ENCODE measurements around the gene P2RX7. TPM values are rescaled to one million over a fixed set of nuclear protein-coding genes. Genes with fewer than 3 reads are reported as not detected.
A peak's percentile ranks its signal among the peaks of the same experiment; 100 is the strongest.

Gene P2RX7
- total RNA-seq, 1 experiment from 2014 or later: 0.23 TPM

DNA sequence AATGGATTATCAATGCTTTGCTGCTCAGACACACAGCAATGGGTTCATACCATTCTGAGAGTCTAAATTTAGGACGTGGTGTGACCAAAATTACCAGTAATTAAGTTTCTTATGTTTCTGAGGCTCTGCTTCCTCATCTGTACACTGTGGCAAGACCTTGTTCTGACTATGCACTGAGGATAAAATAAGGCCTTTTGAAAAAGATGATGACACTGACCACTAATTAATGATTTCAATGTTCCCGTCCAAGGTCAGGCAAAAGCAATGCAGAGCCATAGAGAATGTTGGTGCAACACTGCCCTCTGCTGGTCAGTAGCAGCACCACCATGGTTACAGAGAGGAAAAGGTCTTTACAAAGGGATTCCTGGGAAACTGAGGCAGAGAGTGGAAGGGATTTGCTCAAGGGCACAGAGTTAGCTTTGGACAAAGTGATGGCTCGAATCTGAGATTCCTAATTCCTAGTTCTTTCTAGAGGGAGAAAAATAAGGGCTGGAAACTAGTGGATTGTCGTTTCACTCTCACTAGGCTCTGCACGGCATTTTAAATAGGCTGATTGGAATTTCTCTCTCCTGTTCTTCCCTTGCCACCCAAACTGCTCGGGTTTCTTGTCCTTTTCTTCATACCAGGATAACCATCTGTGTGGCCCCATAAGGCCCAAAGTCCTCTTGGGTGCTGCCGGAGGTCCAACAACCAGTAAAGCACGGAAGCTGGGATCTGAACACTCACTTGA, 22.3 kb upstream of the P2RX7 start:
- no TSS peak for BruUV-seq (replicated peaks)
- TF ChIP-seq, protein P1, sequence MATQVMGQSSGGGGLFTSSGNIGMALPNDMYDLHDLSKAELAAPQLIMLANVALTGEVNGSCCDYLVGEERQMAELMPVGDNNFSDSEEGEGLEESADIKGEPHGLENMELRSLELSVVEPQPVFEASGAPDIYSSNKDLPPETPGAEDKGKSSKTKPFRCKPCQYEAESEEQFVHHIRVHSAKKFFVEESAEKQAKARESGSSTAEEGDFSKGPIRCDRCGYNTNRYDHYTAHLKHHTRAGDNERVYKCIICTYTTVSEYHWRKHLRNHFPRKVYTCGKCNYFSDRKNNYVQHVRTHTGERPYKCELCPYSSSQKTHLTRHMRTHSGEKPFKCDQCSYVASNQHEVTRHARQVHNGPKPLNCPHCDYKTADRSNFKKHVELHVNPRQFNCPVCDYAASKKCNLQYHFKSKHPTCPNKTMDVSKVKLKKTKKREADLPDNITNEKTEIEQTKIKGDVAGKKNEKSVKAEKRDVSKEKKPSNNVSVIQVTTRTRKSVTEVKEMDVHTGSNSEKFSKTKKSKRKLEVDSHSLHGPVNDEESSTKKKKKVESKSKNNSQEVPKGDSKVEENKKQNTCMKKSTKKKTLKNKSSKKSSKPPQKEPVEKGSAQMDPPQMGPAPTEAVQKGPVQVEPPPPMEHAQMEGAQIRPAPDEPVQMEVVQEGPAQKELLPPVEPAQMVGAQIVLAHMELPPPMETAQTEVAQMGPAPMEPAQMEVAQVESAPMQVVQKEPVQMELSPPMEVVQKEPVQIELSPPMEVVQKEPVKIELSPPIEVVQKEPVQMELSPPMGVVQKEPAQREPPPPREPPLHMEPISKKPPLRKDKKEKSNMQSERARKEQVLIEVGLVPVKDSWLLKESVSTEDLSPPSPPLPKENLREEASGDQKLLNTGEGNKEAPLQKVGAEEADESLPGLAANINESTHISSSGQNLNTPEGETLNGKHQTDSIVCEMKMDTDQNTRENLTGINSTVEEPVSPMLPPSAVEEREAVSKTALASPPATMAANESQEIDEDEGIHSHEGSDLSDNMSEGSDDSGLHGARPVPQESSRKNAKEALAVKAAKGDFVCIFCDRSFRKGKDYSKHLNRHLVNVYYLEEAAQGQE (IDR thresholded peaks at IDR 0.05; ENCODE audit: insufficient read depth in 1 of 2, low read depth in 2 of 2, low read length in 1 of 2): no peak
- TF ChIP-seq, protein P2, sequence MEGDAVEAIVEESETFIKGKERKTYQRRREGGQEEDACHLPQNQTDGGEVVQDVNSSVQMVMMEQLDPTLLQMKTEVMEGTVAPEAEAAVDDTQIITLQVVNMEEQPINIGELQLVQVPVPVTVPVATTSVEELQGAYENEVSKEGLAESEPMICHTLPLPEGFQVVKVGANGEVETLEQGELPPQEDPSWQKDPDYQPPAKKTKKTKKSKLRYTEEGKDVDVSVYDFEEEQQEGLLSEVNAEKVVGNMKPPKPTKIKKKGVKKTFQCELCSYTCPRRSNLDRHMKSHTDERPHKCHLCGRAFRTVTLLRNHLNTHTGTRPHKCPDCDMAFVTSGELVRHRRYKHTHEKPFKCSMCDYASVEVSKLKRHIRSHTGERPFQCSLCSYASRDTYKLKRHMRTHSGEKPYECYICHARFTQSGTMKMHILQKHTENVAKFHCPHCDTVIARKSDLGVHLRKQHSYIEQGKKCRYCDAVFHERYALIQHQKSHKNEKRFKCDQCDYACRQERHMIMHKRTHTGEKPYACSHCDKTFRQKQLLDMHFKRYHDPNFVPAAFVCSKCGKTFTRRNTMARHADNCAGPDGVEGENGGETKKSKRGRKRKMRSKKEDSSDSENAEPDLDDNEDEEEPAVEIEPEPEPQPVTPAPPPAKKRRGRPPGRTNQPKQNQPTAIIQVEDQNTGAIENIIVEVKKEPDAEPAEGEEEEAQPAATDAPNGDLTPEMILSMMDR (IDR thresholded peaks at IDR 0.05): peak; percentile 93
- ATAC-seq (peak; percentile 86), DNase-seq (ENCODE audit: low read depth, low spot score) (peak; percentile 50)
- Histone ChIP-seq H3K4me1 (ENCODE audit: control insufficient read depth, insufficient read depth, low read length) (no peaks in the 10 kb centered on the region), H3K4me3 (ENCODE audit: low read depth in 2 of 2, low read length in 2 of 2) (no peak overlapping the region), H3K27ac (ENCODE audit: low read length) (no peak overlapping the region), H3K9me3 (ENCODE audit: control insufficient read depth, insufficient read depth, low read depth, low read length) (no peaks in the 10 kb centered on the region), H3K27me3 (ENCODE audit: control insufficient read depth, insufficient read depth, low read length) (no peaks in the 10 kb centered on the region), H3K36me3 (ENCODE audit: control insufficient read depth, insufficient read depth, low read length) (no peaks in the 10 kb centered on the region)
- ChIA-PET POLR2A (no interaction called here), CTCF (interaction anchor here (0.6 kb wide), 1 partner anchor 520 kb away, joined by 3 read pairs; no protein-coding TSS in a partner anchor)
- intact Hi-C loops (cut with micrococcal nuclease; ENCODE audit: unreplicated experiment) (no loop called here), in situ Hi-C loops (cut with HindIII; ENCODE audit: low pct_unique_long_range_greater_than_20kb, low sequenced_read_pairs) (no loop called here)

DNA sequence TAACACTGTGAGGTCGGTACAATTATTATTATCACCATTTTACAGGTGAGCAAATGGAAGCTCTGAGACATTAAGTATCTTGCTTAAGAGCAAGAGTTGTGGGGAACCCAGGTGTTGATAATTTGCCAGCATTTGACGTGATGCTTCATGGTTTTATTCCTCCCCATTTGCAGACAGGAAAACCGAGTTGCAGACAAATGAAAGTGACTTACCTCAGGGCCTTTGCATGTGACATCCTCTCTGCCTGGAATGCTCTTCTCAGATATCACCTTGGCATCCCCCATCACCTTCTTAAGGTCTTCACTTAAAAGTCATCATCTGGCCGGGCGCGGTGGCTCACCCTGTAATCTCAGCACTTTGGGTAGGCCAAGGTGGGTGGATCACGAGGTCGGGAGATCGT, 21.0 kb upstream of the P2RX7 start:
- in situ Hi-C loops (cut with HindIII; ENCODE audit: low pct_unique_long_range_greater_than_20kb, low sequenced_read_pairs) (no loop called here), intact Hi-C loops (cut with micrococcal nuclease; ENCODE audit: unreplicated experiment) (no loop called here)
- H3K27ac ChIP-seq (ENCODE audit: low read length): no peak overlapping the region
- H3K4me1 ChIP-seq (ENCODE audit: control insufficient read depth, insufficient read depth, low read length): no peaks in the 10 kb centered on the region
- ATAC-seq (no peak), DNase-seq (ENCODE audit: low read depth, low spot score) (no peak)
- TF ChIP-seq SIN3A (IDR thresholded peaks at IDR 0.05; ENCODE audit: borderline replicate concordance, insufficient read depth, low read depth, low read length) (no peak), POLR2AphosphoS5 (IDR thresholded peaks at IDR 0.05; ENCODE audit: low read depth, low read length) (no peak), TCF7L2 (IDR thresholded peaks at IDR 0.05; ENCODE audit: low read depth, low read length) (no peak)
- TF ChIP-seq, protein P2 (IDR thresholded peaks at IDR 0.05): no peak
- TF ChIP-seq, protein P1 (IDR thresholded peaks at IDR 0.05; ENCODE audit: insufficient read depth in 1 of 2, low read depth in 2 of 2, low read length in 1 of 2): no peak
- H3K36me3 ChIP-seq (ENCODE audit: control insufficient read depth, insufficient read depth, low read length): no peaks in the 10 kb centered on the region
- CTCF ChIA-PET: interaction anchor here (0.7 kb wide), 1 partner anchor 44 kb away, joined by 6 read pairs; no protein-coding TSS in a partner anchor
- H3K4me3 ChIP-seq (ENCODE audit: low read depth in 2 of 2, low read length in 2 of 2): no peak overlapping the region
- no peaks in the 10 kb centered on the region for H3K27me3 ChIP-seq (ENCODE audit: control insufficient read depth, insufficient read depth, low read length)
- POLR2A ChIA-PET: no interaction called here
- no TSS peak for BruUV-seq (replicated peaks)
- no peaks in the 10 kb centered on the region for H3K9me3 ChIP-seq (ENCODE audit: control insufficient read depth, insufficient read depth, low read depth, low read length)

Data from Panc1 (cell line).